Trophoblast cell (in vitro differentiated cells and primary cell): Measurements from ENCODE around the gene BROX.

ENCODE experiments used
- DNase-seq, 2 donors: peaks; one replicate each; pipeline ENCODE4 v3.0.0-alpha.2; 2016
- H2AFZ ChIP-seq: 2 replicates; pipeline ENCODE4 v1.6.1; 2013; ENCODE audit warnings: low read length, moderate library complexity, mild to moderate bottlenecking; ENCODE audit not compliant: insufficient read depth, poor library complexity
- H2AK5ac ChIP-seq: 2 replicates; pipeline ENCODE4 v1.6.1; 2013; ENCODE audit warnings: mild to moderate bottlenecking, low read length
- H2BK120ac ChIP-seq: 2 replicates; pipeline ENCODE4 v1.6.1; 2013; ENCODE audit warnings: low read length, mild to moderate bottlenecking, moderate library complexity; ENCODE audit not compliant: insufficient read depth, poor library complexity
- H2BK12ac ChIP-seq: 2 replicates; pipeline ENCODE4 v1.6.1; 2013; ENCODE audit warnings: mild to moderate bottlenecking, low read length, moderate library complexity
- H2BK5ac ChIP-seq: 2 replicates; pipeline ENCODE4 v1.6.1; 2013; ENCODE audit warnings: low read length, low read depth, moderate library complexity, mild to moderate bottlenecking; ENCODE audit not compliant: poor library complexity
- H3K14ac ChIP-seq: 2 replicates; pipeline ENCODE4 v1.6.1; 2013; ENCODE audit warnings: mild to moderate bottlenecking, low read length
- H3K18ac ChIP-seq: 2 replicates; pipeline ENCODE4 v1.6.1; 2013; ENCODE audit warnings: mild to moderate bottlenecking, low read length
- H3K23ac ChIP-seq: 2 replicates; pipeline ENCODE4 v1.6.1; 2013; ENCODE audit warnings: low read length
- H3K27ac ChIP-seq: 2 replicates; pipeline ENCODE4 v1.5.1; 2013; ENCODE audit warnings: low read depth, mild to moderate bottlenecking, inconsistent platforms, low read length, moderate library complexity
- H3K27me3 ChIP-seq: 2 replicates; pipeline ENCODE4 v1.6.1; 2013; ENCODE audit warnings: inconsistent platforms, mild to moderate bottlenecking, low read length, moderate library complexity; ENCODE audit not compliant: insufficient read depth
- H3K36me3 ChIP-seq, 2 experiments: 1 replicate in 1 of 2; 2 replicates in 1 of 2; pipeline ENCODE4 v1.6.1; 2013; ENCODE audit warnings: low read length in 2 of 2, mild to moderate bottlenecking in 2 of 2, moderate library complexity in 1 of 2; ENCODE audit not compliant: insufficient read depth in 2 of 2, control insufficient read depth in 1 of 2
- H3K4ac ChIP-seq: 2 replicates; pipeline ENCODE4 v1.6.1; 2013; ENCODE audit warnings: low read depth, mild to moderate bottlenecking, low read length, moderate library complexity
- H3K4me1 ChIP-seq, 2 experiments: 1 replicate in 1 of 2; 2 replicates in 1 of 2; pipeline ENCODE4 v1.6.1; 2013; ENCODE audit warnings: low read length in 2 of 2, mild to moderate bottlenecking in 2 of 2, moderate library complexity in 1 of 2; ENCODE audit not compliant: insufficient read depth in 2 of 2, control insufficient read depth in 1 of 2
- H3K4me2 ChIP-seq: 2 replicates; pipeline ENCODE4 v1.6.1; 2013; ENCODE audit warnings: inconsistent platforms, mild to moderate bottlenecking, low read length, moderate library complexity
- H3K4me3 ChIP-seq: 2 replicates; pipeline ENCODE4 v1.5.1; 2013; ENCODE audit warnings: mild to moderate bottlenecking, low read depth, low read length, inconsistent platforms
- H3K79me1 ChIP-seq: one replicate; pipeline ENCODE4 v1.6.1; 2013; ENCODE audit warnings: low read length
- H3K79me2 ChIP-seq: 2 replicates; pipeline ENCODE4 v1.6.1; 2013; ENCODE audit warnings: low read length, mild to moderate bottlenecking; ENCODE audit not compliant: control insufficient read depth, insufficient read depth, poor library complexity
- H3K9ac ChIP-seq: 2 replicates; pipeline ENCODE4 v1.6.1; 2013; ENCODE audit warnings: mild to moderate bottlenecking, low read length
- H3K9me3 ChIP-seq: 2 replicates; pipeline ENCODE4 v1.6.1; 2013; ENCODE audit warnings: low read depth, mild to moderate bottlenecking, control low read depth, inconsistent platforms, low read length; ENCODE audit not compliant: insufficient read depth
- H4K12ac ChIP-seq: 2 replicates; pipeline ENCODE4 v1.6.1; 2013; ENCODE audit warnings: low read depth, mild to moderate bottlenecking, low read length, moderate library complexity
- H4K8ac ChIP-seq: 2 replicates; pipeline ENCODE4 v1.6.1; 2013; ENCODE audit warnings: low read depth, mild to moderate bottlenecking, low read length, moderate library complexity
- H4K91ac ChIP-seq: one replicate; pipeline ENCODE4 v1.6.1; 2013; ENCODE audit warnings: low read depth, mild to moderate bottlenecking, low read length, moderate library complexity
- WGBS: extraction: QIAGEN DNeasy Blood & Tissue Kit; methylation state at CpG from one replicate; pipeline ENCODE4 v1.1.7; 2013; ENCODE audit warnings: missing lambda C conversion rate; ENCODE audit not compliant: insufficient read length, insufficient coverage; ENCODE audit errors: extremely low coverage; 5-methylcytosine and 5-hydroxymethylcytosine counted together

The BROX gene

GRCh38 chr1:222767152-222767571 lies 54.8 kb downstream of the BROX start:
- no peak overlapping the region for H4K8ac ChIP-seq
- no peak overlapping the region for H3K23ac ChIP-seq
- H2BK120ac ChIP-seq: no peak overlapping the region
- no peaks in the 10 kb centered on the region for H3K4me1 ChIP-seq
- no peaks in the 10 kb centered on the region for H3K79me2 ChIP-seq
- H3K9me3 ChIP-seq: peaks cover 3% of the 10 kb centered on the region
- H3K14ac ChIP-seq: no peak overlapping the region
- no peak overlapping the region for H3K27ac ChIP-seq
- no peak overlapping the region for H2BK12ac ChIP-seq
- DNase-seq: no peak
- H2AFZ ChIP-seq: no peak overlapping the region
- no peak overlapping the region for H4K91ac ChIP-seq
- no peaks in the 10 kb centered on the region for H3K27me3 ChIP-seq
- H3K9ac ChIP-seq: no peak overlapping the region
- H3K79me1 ChIP-seq: no peaks in the 10 kb centered on the region
- peaks cover 0 to 3% of the 10 kb centered on the region in 2 experiments for H3K36me3 ChIP-seq
- no peak overlapping the region for H2BK5ac ChIP-seq
- no peak overlapping the region for H3K18ac ChIP-seq
- no peak overlapping the region for H2AK5ac ChIP-seq
- no peak overlapping the region for H3K4me3 ChIP-seq
- no peak overlapping the region for H3K4ac ChIP-seq
- WGBS: no CpG with 5 or more reads among the region's 5 CpGs
- no peak overlapping the region for H3K4me2 ChIP-seq
- no peak overlapping the region for H4K12ac ChIP-seq

- Histone ChIP-seq H3K9ac (no peak overlapping the region), H3K79me1 (no peaks in the 10 kb centered on the region), H3K4me1 (no peaks in the 10 kb centered on the region), H2BK120ac (no peak overlapping the region), H2BK5ac (no peak overlapping the region), H3K27me3 (no peaks in the 10 kb centered on the region), H3K18ac (no peak overlapping the region), H3K36me3 (peaks cover 0 to 3% of the 10 kb centered on the region in 2 experiments), H3K9me3 (peaks cover 3% of the 10 kb centered on the region), H3K23ac (no peak overlapping the region), H4K91ac (no peak overlapping the region), H3K4me3 (no peak overlapping the region), H3K14ac (no peak overlapping the region), H2BK12ac (no peak overlapping the region), H2AK5ac (no peak overlapping the region), H2AFZ (no peak overlapping the region), H3K4me2 (no peak overlapping the region), H4K12ac (no peak overlapping the region), H3K79me2 (no peaks in the 10 kb centered on the region), H3K4ac (no peak overlapping the region), H4K8ac (no peak overlapping the region), H3K27ac (no peak overlapping the region)
- no peak for DNase-seq
Measured at GRCh38 chr1:222768592-222768991, 56.2 kb downstream of the BROX start.

DNA sequence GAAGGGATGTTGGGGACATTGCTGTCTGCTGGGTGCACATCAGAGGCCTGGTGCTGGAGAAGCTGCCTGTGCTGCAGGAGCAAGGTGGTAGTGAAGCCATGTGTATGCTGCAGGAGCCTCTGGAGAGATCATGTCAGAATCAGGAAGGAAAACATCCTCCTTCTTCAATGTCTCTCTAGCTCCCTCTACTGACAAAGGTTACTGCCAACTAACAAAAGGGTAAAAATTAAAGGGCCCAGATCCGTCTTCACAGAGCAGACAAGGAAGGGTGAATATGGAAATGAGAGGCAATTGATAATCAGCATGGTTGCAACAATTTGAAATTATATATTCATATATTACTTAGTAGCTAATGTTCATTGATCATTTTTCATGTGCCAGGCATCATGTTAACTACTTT lies 56.8 kb downstream of the BROX start:
- Histone ChIP-seq H4K12ac (no peak overlapping the region), H3K9me3 (peaks cover 3% of the 10 kb centered on the region), H3K4me3 (no peak overlapping the region), H2BK5ac (no peak overlapping the region), H3K9ac (no peak overlapping the region), H4K8ac (no peak overlapping the region), H3K23ac (no peak overlapping the region), H3K4me2 (no peak overlapping the region), H2AFZ (no peak overlapping the region), H3K14ac (no peak overlapping the region), H3K79me2 (no peaks in the 10 kb centered on the region), H3K36me3 (peaks cover 0 to 3% of the 10 kb centered on the region in 2 experiments), H2BK120ac (no peak overlapping the region), H3K79me1 (no peaks in the 10 kb centered on the region), H2AK5ac (no peak overlapping the region), H4K91ac (no peak overlapping the region), H3K27me3 (no peaks in the 10 kb centered on the region), H3K4ac (no peak overlapping the region), H3K27ac (no peak overlapping the region), H2BK12ac (no peak overlapping the region), H3K4me1 (no peaks in the 10 kb centered on the region), H3K18ac (no peak overlapping the region)
- no peak for DNase-seq
- WGBS: no CpG with 5 or more reads among the region's 1 CpG

DNA sequence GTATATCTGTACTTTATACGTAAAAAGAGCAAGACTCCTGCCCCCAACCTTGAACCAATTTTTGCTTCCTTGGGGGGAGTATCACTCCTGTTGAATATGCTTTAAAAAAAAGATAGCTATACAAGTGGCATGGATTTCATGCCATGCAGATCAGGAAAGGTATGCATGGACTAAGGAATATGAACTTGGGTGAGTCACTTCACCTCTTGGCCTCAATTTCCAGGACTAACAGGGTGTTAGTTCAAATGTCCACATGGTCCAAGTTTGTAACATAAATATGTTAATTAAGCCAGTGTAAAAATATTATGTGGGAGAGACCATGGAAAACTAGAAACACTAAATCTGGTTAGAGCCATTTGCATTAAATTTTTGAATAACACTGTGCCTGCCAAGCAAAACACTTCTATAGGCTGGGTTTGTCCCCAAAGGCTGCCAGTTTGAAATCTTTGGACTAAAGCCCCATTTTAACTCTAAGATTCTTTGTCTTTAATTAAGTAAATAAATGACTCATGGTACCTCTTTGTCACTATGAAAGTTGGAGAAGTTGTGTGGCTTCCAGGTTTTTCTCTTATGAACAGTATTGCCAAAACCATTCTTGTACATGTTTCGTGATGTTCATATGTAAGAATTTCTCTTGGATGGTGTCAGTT lies 57.7 kb downstream of the BROX start:
- no peak overlapping the region for H3K14ac ChIP-seq
- WGBS: no CpG with 5 or more reads among the region's 2 CpGs
- peaks cover 3% of the 10 kb centered on the region for H3K9me3 ChIP-seq
- H2AFZ ChIP-seq: no peak overlapping the region
- H3K18ac ChIP-seq: no peak overlapping the region
- no peak overlapping the region for H2AK5ac ChIP-seq
- no peak overlapping the region for H3K9ac ChIP-seq
- H3K36me3 ChIP-seq: peaks cover 0 to 3% of the 10 kb centered on the region in 2 experiments
- no peaks in the 10 kb centered on the region for H3K79me1 ChIP-seq
- no peaks in the 10 kb centered on the region for H3K27me3 ChIP-seq
- H3K4me2 ChIP-seq: no peak overlapping the region
- H2BK5ac ChIP-seq: no peak overlapping the region
- H4K91ac ChIP-seq: no peak overlapping the region
- H3K23ac ChIP-seq: no peak overlapping the region
- H2BK120ac ChIP-seq: no peak overlapping the region
- H3K4me3 ChIP-seq: no peak overlapping the region
- no peak overlapping the region for H3K27ac ChIP-seq
- no peak overlapping the region for H4K12ac ChIP-seq
- H2BK12ac ChIP-seq: no peak overlapping the region
- no peaks in the 10 kb centered on the region for H3K4me1 ChIP-seq
- no peak for DNase-seq
- no peaks in the 10 kb centered on the region for H3K79me2 ChIP-seq
- no peak overlapping the region for H3K4ac ChIP-seq
- no peak overlapping the region for H4K8ac ChIP-seq
